ENCODE data around the gene ETV3. TPM values are rescaled to one million over a fixed set of nuclear protein-coding genes. Genes with fewer than 3 reads are reported as not detected.
A peak's percentile ranks its signal among the peaks of the same experiment; 100 is the strongest.

Gene ETV3
- total and polyA plus RNA-seq, 2 of the 8 experiments (the other 6 are each of a cell fraction or from before 2014, with no cell fraction given): 6.0 to 23.8 TPM

DNA sequence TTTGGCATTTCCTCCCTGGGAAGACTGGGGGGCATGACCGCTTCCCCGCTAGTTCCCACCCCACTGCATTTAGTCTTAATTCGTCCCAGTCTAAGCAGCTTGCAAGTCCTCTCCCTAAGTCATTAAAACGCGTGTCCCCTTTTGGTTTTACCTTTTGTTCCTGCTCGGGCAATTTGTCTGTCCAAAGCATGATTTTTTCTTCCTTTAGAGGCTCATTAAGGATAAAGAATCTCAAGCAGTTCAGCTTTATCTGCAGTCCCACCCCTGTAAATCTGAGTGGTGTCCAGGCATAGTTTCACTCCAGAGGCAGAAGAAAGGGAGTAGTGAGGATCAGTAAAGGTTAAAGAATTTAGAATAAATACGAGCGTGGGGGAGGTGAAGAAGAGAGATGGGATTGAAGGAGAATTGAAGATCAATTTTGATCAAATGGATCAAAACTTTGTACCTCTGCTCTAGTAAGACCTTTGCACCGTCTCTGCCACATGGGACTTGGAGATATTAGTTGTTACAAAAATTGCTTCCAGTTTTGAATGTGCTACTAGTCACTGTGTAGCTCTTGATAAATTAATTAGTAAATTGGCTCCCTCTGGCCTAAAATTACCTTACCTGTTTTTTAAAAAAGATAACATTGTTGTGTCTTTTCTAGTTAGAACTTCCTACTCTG lies 989 bp upstream of the ETV3 start:
- no peak overlapping the region for H2BK15ac ChIP-seq (ENCODE audit: low read length)
- FAIRE-seq: no peak
- peak overlapping the region; percentile 94 to 99 for H3K4me2 ChIP-seq (ENCODE audit: insufficient read depth in 1 of 2, low read depth in 2 of 2, low read length in 2 of 2)
- peak overlapping the region; percentile 68 to 99 (median 94) for H3K4me3 ChIP-seq (ENCODE audit: extremely low read depth in 1 of 4, insufficient read depth in 2 of 4, low read depth in 3 of 4, low read length in 4 of 4)
- no peak overlapping the region for H2BK120ac ChIP-seq (replicated peaks; ENCODE audit: low read depth, low read length)
- H2AK5ac ChIP-seq (ENCODE audit: low read depth, low read length): no peak overlapping the region; the same call in 1 of the 2 replicates
- no peak overlapping the region for H3K23ac ChIP-seq (ENCODE audit: insufficient read length)
- peaks cover 6 to 20% (median 14%) of the 10 kb centered on the region in 4 experiments; a peak in 7 of 8 replicates for H3K36me3 ChIP-seq (ENCODE audit: control insufficient read depth in 2 of 4, insufficient read depth in 4 of 4, low read length in 3 of 4)
- DNase-seq (ENCODE audit: low read depth in 1 of 2, low spot score in 2 of 2): no peak
- no peak overlapping the region for H4K91ac ChIP-seq (replicated peaks; ENCODE audit: insufficient read length, low read length)
- H3K9ac ChIP-seq (replicated peaks in 1 of 4; ENCODE audit: extremely low read depth in 1 of 4, low read depth in 3 of 4, low read length in 3 of 4): peak overlapping the region; percentile 5 to 70 (median 56); a peak in 5 of 7 replicates
- H4K20me1 ChIP-seq (replicated peaks in 1 of 2; ENCODE audit: control insufficient read depth in 1 of 2, insufficient read depth in 2 of 2, low read length in 2 of 2): peaks cover 9 to 11% of the 10 kb centered on the region in 2 experiments
- peak overlapping the region; percentile 69; the same call in 1 of the 2 replicates for H2BK5ac ChIP-seq (ENCODE audit: low read depth, low read length)
- H3K14ac ChIP-seq (ENCODE audit: insufficient read length): no peak overlapping the region
- TF ChIP-seq, protein P1, sequence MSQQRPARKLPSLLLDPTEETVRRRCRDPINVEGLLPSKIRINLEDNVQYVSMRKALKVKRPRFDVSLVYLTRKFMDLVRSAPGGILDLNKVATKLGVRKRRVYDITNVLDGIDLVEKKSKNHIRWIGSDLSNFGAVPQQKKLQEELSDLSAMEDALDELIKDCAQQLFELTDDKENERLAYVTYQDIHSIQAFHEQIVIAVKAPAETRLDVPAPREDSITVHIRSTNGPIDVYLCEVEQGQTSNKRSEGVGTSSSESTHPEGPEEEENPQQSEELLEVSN (IDR thresholded peaks at IDR 0.05): no peak
- TF ChIP-seq, protein P2, sequence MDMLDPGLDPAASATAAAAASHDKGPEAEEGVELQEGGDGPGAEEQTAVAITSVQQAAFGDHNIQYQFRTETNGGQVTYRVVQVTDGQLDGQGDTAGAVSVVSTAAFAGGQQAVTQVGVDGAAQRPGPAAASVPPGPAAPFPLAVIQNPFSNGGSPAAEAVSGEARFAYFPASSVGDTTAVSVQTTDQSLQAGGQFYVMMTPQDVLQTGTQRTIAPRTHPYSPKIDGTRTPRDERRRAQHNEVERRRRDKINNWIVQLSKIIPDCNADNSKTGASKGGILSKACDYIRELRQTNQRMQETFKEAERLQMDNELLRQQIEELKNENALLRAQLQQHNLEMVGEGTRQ (IDR thresholded peaks at IDR 0.05; ENCODE audit: low read length): no peak
- no peak for TF ChIP-seq CTCF (IDR thresholded peaks at IDR 0.05; ENCODE audit: control extremely low read depth in 1 of 3, insufficient read depth in 1 of 3, low read depth in 1 of 3, low read length in 3 of 3)
- no peak for TF ChIP-seq CREB1 (IDR thresholded peaks at IDR 0.05)
- CTCF ChIA-PET (ENCODE audit: partially characterized antibody): interaction anchor here (0.8 to 16.2 kb wide), 9 partner anchors 8 to 51 kb away, joined by 3 to 187 read pairs (median 4); no protein-coding TSS in a partner anchor
- H2BK20ac ChIP-seq (ENCODE audit: low read length): no peak overlapping the region
- no peak overlapping the region for H2AFZ ChIP-seq (ENCODE audit: low read length)
- no peak overlapping the region for H2BK12ac ChIP-seq (ENCODE audit: low read depth, low read length)
- peaks cover 2 to 17% (median 7%) of the 10 kb centered on the region in 4 experiments; a peak in 4 of 7 replicates for H3K4me1 ChIP-seq (replicated peaks in 1 of 4; ENCODE audit: control insufficient read depth in 3 of 4, insufficient read depth in 4 of 4, low read length in 3 of 4)
- 0 out of 2 replicates have a peak overlapping the region, but pooled peaks have one; percentile 79 for H3K18ac ChIP-seq (ENCODE audit: extremely low read depth, low read length)
- no peak overlapping the region for H3K4ac ChIP-seq (replicated peaks; ENCODE audit: insufficient read length, low read depth, low read length)
- WGBS, 2 experiments (ENCODE audit: extremely low coverage in 1 of 2, insufficient coverage in 1 of 2, insufficient read length in 1 of 2, insufficient replicate concordance in 2 of 2, low coverage in 1 of 2, low lambda C conversion rate in 2 of 2, missing lambda C conversion rate in 1 of 2): 39 to 100% methylated on average over 2 to 9 of the region's 9 CpGs
- H3K27me3 ChIP-seq (replicated peaks in 1 of 4; ENCODE audit: control insufficient read depth in 3 of 4, extremely low read depth in 1 of 4, insufficient read depth in 3 of 4, low read length in 3 of 4): no peaks in the 10 kb centered on the region
- peak overlapping the region; percentile 62 for H3K56ac ChIP-seq (replicated peaks; ENCODE audit: insufficient read length, low read depth, low read length)
- H3K79me1 ChIP-seq (ENCODE audit: low read depth, low read length): peaks cover 8% of the 10 kb centered on the region
- H3K9me3 ChIP-seq (ENCODE audit: insufficient read depth in 2 of 2, low read depth in 1 of 2, low read length in 1 of 2): no peaks in the 10 kb centered on the region
- peaks cover 10% of the 10 kb centered on the region; the same call in 1 of the 2 replicates for H3K23me2 ChIP-seq (ENCODE audit: low read depth, low read length)
- H4K8ac ChIP-seq (ENCODE audit: extremely low read depth, insufficient read depth, low read length): no peak overlapping the region; the same call in 1 of the 2 replicates
- peak overlapping the region; percentile 87 for H3K27ac ChIP-seq (ENCODE audit: low read depth, low read length)
- POLR2A ChIA-PET (ENCODE audit: partially characterized antibody): interaction anchor here (0.8 to 10.5 kb wide), 9 partner anchors 12 to 51 kb away, joined by 3 to 70 read pairs (median 4); no protein-coding TSS in a partner anchor
- H4K5ac ChIP-seq (ENCODE audit: insufficient read length, low read depth, low read length): no peak overlapping the region
- peaks cover 7 to 29% of the 10 kb centered on the region in 2 experiments; a peak in 3 of 4 replicates for H3K79me2 ChIP-seq (ENCODE audit: control insufficient read depth in 1 of 2, insufficient read depth in 2 of 2, low read length in 2 of 2)

Data from H1 (cell line).